Transverse colon (tissue), 4 donors: ENCODE measurements around the gene RBM47.

Source experiments
- EP300 ChIP-seq: sonication (generic); formaldehyde crosslinking; IDR thresholded peaks from one replicate; pipeline ENCODE4 v1.6.1; 2017; ENCODE audit warnings: antibody characterized with exemption, low read depth
- POLR2A ChIP-seq: fragments of 450-650 bp; IDR thresholded peaks from one replicate; pipeline ENCODE4 v1.6.1; 2016; ENCODE audit warnings: antibody characterized with exemption, mild to moderate bottlenecking, moderate library complexity
- POLR2AphosphoS5 ChIP-seq, 3 donors: sonication (generic); formaldehyde crosslinking; IDR thresholded peaks; one replicate each; pipeline ENCODE4 v1.6.1; 2016; ENCODE audit warnings: antibody characterized with exemption in 3 of 3
- TF ChIP-seq, protein P1 (sequence below), 5 experiments: fragments of 200-600 bp in 3 of 5; fragments of 450-650 bp in 2 of 5; sonication (generic) in 3 of 5; IDR thresholded peaks; 1 replicate in 2 of 5; 2 replicates in 3 of 5; pipeline ENCODE4 v1.5.1; 2016 to 2017; ENCODE audit warnings: antibody characterized with exemption in 5 of 5, inconsistent platforms in 3 of 5, mild to moderate bottlenecking in 2 of 5, moderate library complexity in 1 of 5

GRCh38 chr4:40492691-40493090 lies 137.0 kb downstream of the RBM47 start:
- TF ChIP-seq, protein P1, sequence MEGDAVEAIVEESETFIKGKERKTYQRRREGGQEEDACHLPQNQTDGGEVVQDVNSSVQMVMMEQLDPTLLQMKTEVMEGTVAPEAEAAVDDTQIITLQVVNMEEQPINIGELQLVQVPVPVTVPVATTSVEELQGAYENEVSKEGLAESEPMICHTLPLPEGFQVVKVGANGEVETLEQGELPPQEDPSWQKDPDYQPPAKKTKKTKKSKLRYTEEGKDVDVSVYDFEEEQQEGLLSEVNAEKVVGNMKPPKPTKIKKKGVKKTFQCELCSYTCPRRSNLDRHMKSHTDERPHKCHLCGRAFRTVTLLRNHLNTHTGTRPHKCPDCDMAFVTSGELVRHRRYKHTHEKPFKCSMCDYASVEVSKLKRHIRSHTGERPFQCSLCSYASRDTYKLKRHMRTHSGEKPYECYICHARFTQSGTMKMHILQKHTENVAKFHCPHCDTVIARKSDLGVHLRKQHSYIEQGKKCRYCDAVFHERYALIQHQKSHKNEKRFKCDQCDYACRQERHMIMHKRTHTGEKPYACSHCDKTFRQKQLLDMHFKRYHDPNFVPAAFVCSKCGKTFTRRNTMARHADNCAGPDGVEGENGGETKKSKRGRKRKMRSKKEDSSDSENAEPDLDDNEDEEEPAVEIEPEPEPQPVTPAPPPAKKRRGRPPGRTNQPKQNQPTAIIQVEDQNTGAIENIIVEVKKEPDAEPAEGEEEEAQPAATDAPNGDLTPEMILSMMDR (IDR thresholded peaks at IDR 0.05), result no peak
- no peak for TF ChIP-seq POLR2AphosphoS5 (IDR thresholded peaks at IDR 0.05)
- TF ChIP-seq POLR2A, result no peak
- TF ChIP-seq EP300, result no peak
